ENCODE results near the gene IGDCC3. TPM values are rescaled to one million over a fixed set of nuclear protein-coding genes. Genes with fewer than 3 reads are reported as not detected.
A peak's percentile ranks its signal among the peaks of the same experiment; 100 is the strongest.

Gene IGDCC3
- polyA plus RNA-seq, 1 donor = 8.1 TPM

GRCh38 chr15:65388306-65389080, 10.7 kb upstream of the IGDCC3 start:
- no peak for DNase-seq

- no peak for DNase-seq
Observed at GRCh38 chr15:65386886-65387285, 9.1 kb upstream of the IGDCC3 start.

- no peak for DNase-seq
Observed at GRCh38 chr15:65386376-65386775, 8.6 kb upstream of the IGDCC3 start.

GRCh38 chr15:65385870-65386258, 8.1 kb upstream of the IGDCC3 start:
- DNase-seq = no peak

GRCh38 chr15:65384895-65385869, 7.4 kb upstream of the IGDCC3 start:
- DNase-seq = peak; percentile 93

GRCh38 chr15:65384505-65384894, 6.7 kb upstream of the IGDCC3 start:
- DNase-seq = no peak

- no peak for DNase-seq
Observed at GRCh38 chr15:65383991-65384390, 6.2 kb upstream of the IGDCC3 start.

- DNase-seq = no peak
Observed at GRCh38 chr15:65383456-65383855, 5.7 kb upstream of the IGDCC3 start.

- no peak for DNase-seq
Observed at GRCh38 chr15:65382921-65383320, 5.1 kb upstream of the IGDCC3 start.

- DNase-seq = no peak
Observed at GRCh38 chr15:65382146-65382491, 4.3 kb upstream of the IGDCC3 start.

GRCh38 chr15:65381445-65382145, 3.8 kb upstream of the IGDCC3 start:
- no peak for DNase-seq

GRCh38 chr15:65379986-65380385, 2.2 kb upstream of the IGDCC3 start:
- DNase-seq = no peak

GRCh38 chr15:65377105-65377975, 462 bp downstream of the IGDCC3 start:
- DNase-seq = no peak

GRCh38 chr15:65376767-65377104, 1.1 kb downstream of the IGDCC3 start:
- no peak for DNase-seq

GRCh38 chr15:65375871-65376607, 1.8 kb downstream of the IGDCC3 start:
- DNase-seq = no peak

GRCh38 chr15:65374821-65375401, 2.9 kb downstream of the IGDCC3 start:
- no peak for DNase-seq

GRCh38 chr15:65374334-65374733, 3.5 kb downstream of the IGDCC3 start:
- no peak for DNase-seq

- DNase-seq = no peak
Observed at GRCh38 chr15:65373163-65373651, 4.6 kb downstream of the IGDCC3 start.

- no peak for DNase-seq
Observed at GRCh38 chr15:65372787-65373067, 5.1 kb downstream of the IGDCC3 start.

- no peak for DNase-seq
Observed at GRCh38 chr15:65371976-65372786, 5.6 kb downstream of the IGDCC3 start.

Data from left kidney (tissue), 2 donors.